ENCODE measurements around the gene CD248.

The CD248 gene

DNA sequence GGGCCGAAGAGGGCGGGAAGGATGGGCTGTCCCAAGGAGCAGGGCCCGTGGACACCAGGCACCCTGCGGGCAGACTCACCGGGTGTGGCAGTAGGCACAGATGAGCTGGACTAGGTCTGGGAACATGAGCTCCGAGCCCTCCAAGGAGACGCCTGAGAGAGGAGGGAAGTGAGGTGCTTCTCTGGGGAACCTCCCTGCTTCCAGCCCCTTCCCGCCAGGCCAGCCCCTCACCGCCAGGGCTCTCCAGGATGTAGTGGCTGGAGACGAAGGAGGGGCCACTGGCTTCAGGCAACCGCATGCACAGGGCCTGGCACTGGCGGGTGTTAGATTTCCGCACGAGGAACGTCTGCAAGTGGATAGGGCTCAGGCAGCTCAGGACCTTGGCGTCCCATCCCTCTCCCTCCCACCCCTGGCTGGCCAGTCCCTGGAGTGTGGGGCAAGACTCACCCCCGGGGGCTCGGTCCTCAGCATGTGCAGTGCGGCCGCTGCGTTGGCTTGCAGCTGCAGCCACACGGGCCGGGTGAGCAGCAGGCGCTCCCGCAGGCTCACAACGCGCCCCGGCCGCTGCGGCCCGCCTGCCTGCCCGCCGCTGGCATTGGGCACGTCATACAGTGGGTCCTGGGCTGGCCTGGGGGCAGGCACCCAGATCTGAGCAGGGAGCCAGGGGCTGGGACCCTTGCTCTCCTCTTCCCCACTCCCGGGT, 18.8 kb upstream of the CD248 start:
- DNase-seq (ENCODE audit: low read depth): peak; percentile 64

DNA sequence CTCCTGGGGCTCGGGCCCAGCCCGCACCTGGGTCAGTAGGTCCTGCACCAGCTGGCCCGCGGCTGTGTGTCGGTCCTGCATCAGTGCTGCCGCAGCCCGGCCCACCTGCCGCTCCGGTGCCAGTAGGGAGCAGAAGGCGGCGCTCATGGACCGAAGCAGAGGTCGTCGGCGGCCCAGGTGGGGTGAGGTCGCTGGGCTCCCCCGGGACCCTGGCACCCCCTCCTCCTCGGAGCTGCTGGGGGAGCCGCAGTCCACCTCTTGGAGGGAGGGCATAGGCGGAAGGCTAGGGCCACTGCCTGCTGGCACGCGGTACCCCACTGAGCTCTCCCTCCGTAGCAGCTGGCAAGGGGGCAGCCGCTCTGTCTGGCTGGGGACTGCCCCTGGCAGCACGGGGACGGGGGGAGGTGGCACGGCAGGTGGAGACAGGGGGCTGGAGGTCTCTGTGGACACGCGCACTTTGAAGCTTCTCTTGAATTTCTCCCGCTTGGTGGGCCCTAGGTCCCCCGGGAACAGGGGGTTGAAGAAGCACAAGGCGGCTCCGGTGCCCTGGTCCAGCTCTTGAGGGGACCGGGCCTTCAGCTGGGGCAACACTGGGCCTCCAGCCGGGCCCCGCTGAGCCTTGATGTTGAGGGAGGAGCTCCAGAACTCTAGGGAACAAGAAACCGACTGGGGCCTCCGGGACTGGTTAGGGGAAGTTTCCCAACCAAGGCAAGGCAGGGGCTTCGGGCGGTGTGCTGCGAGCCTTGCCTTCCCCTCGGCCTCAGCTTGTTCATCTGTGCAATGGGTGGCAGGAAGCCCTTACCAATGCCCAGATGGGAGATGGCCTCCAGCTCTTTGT, 18.0 kb upstream of the CD248 start:
- TF ChIP-seq, protein P1, sequence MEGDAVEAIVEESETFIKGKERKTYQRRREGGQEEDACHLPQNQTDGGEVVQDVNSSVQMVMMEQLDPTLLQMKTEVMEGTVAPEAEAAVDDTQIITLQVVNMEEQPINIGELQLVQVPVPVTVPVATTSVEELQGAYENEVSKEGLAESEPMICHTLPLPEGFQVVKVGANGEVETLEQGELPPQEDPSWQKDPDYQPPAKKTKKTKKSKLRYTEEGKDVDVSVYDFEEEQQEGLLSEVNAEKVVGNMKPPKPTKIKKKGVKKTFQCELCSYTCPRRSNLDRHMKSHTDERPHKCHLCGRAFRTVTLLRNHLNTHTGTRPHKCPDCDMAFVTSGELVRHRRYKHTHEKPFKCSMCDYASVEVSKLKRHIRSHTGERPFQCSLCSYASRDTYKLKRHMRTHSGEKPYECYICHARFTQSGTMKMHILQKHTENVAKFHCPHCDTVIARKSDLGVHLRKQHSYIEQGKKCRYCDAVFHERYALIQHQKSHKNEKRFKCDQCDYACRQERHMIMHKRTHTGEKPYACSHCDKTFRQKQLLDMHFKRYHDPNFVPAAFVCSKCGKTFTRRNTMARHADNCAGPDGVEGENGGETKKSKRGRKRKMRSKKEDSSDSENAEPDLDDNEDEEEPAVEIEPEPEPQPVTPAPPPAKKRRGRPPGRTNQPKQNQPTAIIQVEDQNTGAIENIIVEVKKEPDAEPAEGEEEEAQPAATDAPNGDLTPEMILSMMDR (IDR thresholded peaks at IDR 0.05; ENCODE audit: low read length, missing control alignments): no peak
- DNase-seq (ENCODE audit: low read depth): no peak
- H3K4me3 ChIP-seq (replicated peaks; ENCODE audit: low read depth, low read length): peak overlapping the region; percentile 79

More for the DNA sequence above, 18.8 kb upstream of the CD248 start:
- peak overlapping the region; percentile 79 for H3K4me3 ChIP-seq (replicated peaks; ENCODE audit: low read depth, low read length)
- TF ChIP-seq, protein P1 (IDR thresholded peaks at IDR 0.05; ENCODE audit: low read length, missing control alignments): no peak

DNA sequence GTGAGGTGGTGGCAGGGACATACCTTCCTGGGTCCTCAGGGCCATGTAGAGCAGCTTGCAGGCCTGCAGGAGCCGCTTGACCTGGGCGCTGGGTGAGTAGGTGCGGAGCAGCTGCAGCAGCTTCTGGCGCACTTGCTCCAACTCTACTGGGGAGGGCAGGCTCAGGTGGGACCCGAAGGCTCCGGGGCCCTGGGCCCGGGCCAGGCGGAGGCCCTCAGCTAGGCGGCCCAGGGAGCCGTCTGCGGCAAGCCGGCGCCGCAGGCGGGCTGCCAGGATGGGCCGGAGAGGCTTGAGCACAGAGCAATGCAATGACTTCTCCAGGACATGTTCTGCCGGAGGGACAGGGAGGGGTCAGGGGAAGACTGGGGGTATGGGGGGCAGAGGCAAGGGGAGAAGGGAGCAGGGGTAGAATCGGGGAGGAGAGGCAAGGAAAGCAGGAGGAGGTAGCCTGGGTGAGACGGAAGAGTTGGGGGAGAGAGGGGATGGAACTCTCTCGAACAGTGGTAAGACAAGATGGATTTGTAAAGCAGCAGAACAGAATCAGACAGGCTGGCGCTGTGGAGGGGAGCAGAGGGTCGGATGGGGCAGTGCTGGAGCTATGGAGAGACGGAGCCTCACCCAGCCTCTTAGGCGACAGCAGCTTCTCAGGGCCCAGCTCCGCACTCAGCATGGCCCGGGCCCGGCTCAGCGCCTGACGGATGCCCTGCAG, 17.2 kb upstream of the CD248 start:
- H3K4me3 ChIP-seq (replicated peaks; ENCODE audit: low read depth, low read length): no peak overlapping the region
- TF ChIP-seq, protein P1 (IDR thresholded peaks at IDR 0.05; ENCODE audit: low read length, missing control alignments): no peak
- no peak for DNase-seq (ENCODE audit: low read depth)

DNA sequence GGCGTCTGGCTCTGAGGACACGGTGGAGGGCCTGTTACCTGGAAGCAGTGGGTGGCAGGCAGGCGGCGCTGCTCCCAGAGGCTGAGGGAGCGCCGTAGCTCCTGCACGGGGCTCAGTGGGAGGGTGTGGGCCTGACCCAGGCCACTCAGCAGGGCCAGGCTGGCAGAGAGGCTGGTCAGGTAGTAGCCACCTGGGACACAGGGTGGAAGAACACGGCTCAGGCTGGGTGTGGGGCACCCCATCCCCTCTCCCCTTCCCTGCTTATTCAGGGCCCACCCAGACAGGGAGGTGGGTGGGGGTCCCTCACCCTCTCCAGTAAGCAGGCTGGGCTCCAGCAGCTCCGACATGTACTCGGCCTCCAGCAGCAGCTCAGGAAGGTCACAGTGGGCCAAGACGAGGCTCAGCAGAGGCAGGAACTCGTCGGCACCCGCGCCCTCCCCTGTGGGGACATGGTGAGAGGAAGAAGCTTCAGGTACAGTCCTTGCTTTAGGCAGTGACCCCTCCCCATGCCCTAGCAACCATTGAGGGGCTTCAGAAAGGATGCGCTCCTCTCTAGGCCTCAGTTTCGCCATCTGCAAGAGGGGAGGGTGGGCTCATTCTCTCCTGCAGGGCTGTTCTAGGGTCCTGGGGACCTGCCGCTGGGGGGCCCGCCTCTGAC, 16.5 kb upstream of the CD248 start:
- TF ChIP-seq, protein P1 (IDR thresholded peaks at IDR 0.05; ENCODE audit: low read length, missing control alignments): no peak
- no peak overlapping the region for H3K4me3 ChIP-seq (replicated peaks; ENCODE audit: low read depth, low read length)
- DNase-seq (ENCODE audit: low read depth): no peak

DNA sequence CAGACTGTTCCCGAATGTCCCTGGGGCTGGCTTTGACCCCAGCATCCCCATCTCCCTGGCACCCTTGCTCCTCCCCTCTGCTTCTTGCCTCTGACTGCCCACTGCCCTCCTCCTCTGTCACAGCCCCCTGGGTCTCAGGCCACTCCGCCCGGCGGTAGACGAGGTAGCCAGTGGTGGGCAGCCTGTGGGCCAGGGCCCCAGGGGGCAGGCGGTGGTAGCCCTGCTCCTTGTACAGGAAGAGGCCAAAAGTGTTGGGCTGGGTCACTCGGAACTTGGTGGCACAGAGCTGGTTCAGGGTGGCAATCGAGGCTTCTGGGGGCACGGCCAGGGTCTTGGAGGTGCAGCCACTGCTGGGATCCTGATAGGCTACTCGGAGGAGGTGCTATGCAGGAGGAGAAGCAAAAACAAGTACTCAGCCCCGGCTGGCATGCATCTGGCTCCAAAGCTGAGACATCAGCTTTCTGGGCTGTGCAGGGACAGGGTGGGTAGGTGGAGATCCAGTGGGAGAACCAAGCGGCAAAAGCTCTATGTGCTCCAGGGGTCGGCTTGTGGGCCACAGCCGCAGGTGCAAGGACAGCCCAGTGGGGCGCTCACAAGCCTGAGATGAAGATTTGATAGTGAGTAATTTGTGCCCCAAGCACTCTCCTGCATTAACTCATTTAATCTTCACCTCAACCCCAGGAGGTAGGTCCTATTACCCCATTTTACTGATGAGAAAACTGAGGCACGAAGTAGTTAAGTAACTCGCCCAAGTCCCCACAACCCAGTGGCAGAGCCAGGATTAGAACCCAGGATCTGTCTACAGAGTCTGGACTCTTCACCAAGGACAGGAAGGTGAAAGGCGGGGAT, 15.8 kb upstream of the CD248 start:
- no peak for DNase-seq (ENCODE audit: low read depth)
- no peak overlapping the region for H3K4me3 ChIP-seq (replicated peaks; ENCODE audit: low read depth, low read length)
- TF ChIP-seq, protein P1 (IDR thresholded peaks at IDR 0.05; ENCODE audit: low read length, missing control alignments): no peak

Data from fibroblast of pulmonary artery (primary cell).